ENCODE data around the gene LAMA4.
A peak's percentile ranks its signal among the peaks of the same experiment; 100 is the strongest.

The LAMA4 gene

DNA sequence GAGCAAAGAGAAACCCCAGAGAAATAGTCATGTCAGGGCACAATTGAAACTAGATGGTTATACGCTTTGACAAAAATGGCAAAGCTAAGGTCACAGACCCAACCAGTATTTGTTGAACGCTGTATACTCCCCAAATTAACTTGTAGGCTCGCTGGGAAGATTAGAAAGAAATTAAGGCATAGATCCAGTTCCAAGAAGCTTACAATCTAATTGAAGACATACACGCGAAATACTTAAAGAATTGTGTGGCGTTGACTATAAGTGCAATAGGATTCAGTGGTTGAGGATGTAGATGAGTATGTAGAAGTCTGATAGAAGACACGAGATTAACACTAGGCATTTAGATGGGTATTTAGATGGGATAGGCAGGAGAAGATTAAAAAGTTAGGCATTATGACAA lies 166.5 kb downstream of the LAMA4 start:
- Histone ChIP-seq H3K9me3 (ENCODE audit: low read depth, low read length) (no peaks in the 10 kb centered on the region), H3K9ac (ENCODE audit: insufficient read length) (peak overlapping the region; percentile 91), H3K27ac (no peak overlapping the region)

GRCh38 chr6:112087136-112087911 lies 167.0 kb downstream of the LAMA4 start, which contains the start of the genes FAM229B and TUBE1:
TSS of gene FAM229B (plus strand) at chr6:112087591. CDS start at chr6:112099284, 11,693 bp downstream.
TSS of gene TUBE1 (minus strand) at chr6:112087482. CDS start at chr6:112087434, 48 bp downstream.
- TF ChIP-seq EZH2 (IDR thresholded peaks at IDR 0.05) (no peak), FOXP2 (optimal IDR thresholded peaks at IDR 0.05; ENCODE audit: control extremely low read depth, extremely low read length, insufficient read depth) (peak; percentile 90), POLR2AphosphoS5 (IDR thresholded peaks at IDR 0.05; ENCODE audit: borderline replicate concordance, low read depth, low read length) (peak; percentile 95)
- DNase-seq (ENCODE audit: low read depth, low spot score), result peak; percentile 70
- peaks cover 23% of the 10 kb centered on the region for H3K36me3 ChIP-seq (ENCODE audit: insufficient read depth, low read length)

More for the DNA sequence above, 166.5 kb downstream of the LAMA4 start:
- DNase-seq (ENCODE audit: low read depth, low spot score), result no peak
- TF ChIP-seq FOXP2 (optimal IDR thresholded peaks at IDR 0.05; ENCODE audit: control extremely low read depth, extremely low read length, insufficient read depth), result no peak
- no peak for TF ChIP-seq POLR2AphosphoS5 (IDR thresholded peaks at IDR 0.05; ENCODE audit: borderline replicate concordance, low read depth, low read length)
- no peak for TF ChIP-seq EZH2 (IDR thresholded peaks at IDR 0.05)
- H3K36me3 ChIP-seq (ENCODE audit: insufficient read depth, low read length), result peaks cover 23% of the 10 kb centered on the region
- peak overlapping the region; percentile 98 for H3K4me3 ChIP-seq

DNA sequence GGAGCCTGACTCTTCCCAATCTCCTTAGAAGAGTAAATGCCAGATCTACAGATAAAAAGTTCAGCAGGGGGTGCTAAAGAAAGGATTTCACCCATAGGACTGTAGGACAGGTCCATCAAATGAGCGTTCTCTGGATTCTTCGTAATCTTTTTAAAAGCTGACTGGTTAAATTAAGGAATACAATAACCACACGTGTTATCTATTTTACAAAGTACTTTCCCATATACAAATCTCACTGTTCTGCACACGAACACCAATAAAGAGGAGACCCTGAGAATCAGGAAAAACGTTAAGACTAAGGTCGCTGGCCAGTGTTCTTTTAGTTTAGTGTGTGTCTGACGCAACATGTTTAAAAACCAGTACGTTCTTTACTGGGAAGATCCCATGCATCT lies 167.6 kb downstream of the LAMA4 start:
- H3K9ac ChIP-seq (ENCODE audit: insufficient read length), result peak overlapping the region; percentile 91
- peaks cover 23% of the 10 kb centered on the region for H3K36me3 ChIP-seq (ENCODE audit: insufficient read depth, low read length)
- H3K9me3 ChIP-seq (ENCODE audit: low read depth, low read length), result no peaks in the 10 kb centered on the region
- peak overlapping the region; percentile 62; the same call in 1 of the 2 replicates for H3K27ac ChIP-seq
- no peak for DNase-seq (ENCODE audit: low read depth, low spot score)
- peak overlapping the region; percentile 98 for H3K4me3 ChIP-seq
- TF ChIP-seq EZH2 (IDR thresholded peaks at IDR 0.05) (no peak), POLR2AphosphoS5 (IDR thresholded peaks at IDR 0.05; ENCODE audit: borderline replicate concordance, low read depth, low read length) (no peak), FOXP2 (optimal IDR thresholded peaks at IDR 0.05; ENCODE audit: control extremely low read depth, extremely low read length, insufficient read depth) (no peak)

More at GRCh38 chr6:112087136-112087911, 167.0 kb downstream of the LAMA4 start, which contains the start of the genes FAM229B and TUBE1:
- H3K9me3 ChIP-seq (ENCODE audit: low read depth, low read length), result no peaks in the 10 kb centered on the region
- H3K4me3 ChIP-seq, result peak within 1 kb of the TSS; percentile 98
- H3K27ac ChIP-seq, result peak within 1 kb of the TSS; percentile 62; the same call in 1 of the 2 replicates
- H3K9ac ChIP-seq (ENCODE audit: insufficient read length), result peak within 1 kb of the TSS; percentile 91

GRCh38 chr6:112085286-112086065 lies 168.9 kb downstream of the LAMA4 start:
- no peak for TF ChIP-seq EZH2 (IDR thresholded peaks at IDR 0.05)
- no peak for TF ChIP-seq POLR2AphosphoS5 (IDR thresholded peaks at IDR 0.05; ENCODE audit: borderline replicate concordance, low read depth, low read length)
- no peak for TF ChIP-seq FOXP2 (optimal IDR thresholded peaks at IDR 0.05; ENCODE audit: control extremely low read depth, extremely low read length, insufficient read depth)
- Histone ChIP-seq H3K9me3 (ENCODE audit: low read depth, low read length) (no peaks in the 10 kb centered on the region), H3K4me3 (no peak overlapping the region), H3K36me3 (ENCODE audit: insufficient read depth, low read length) (peaks cover 33% of the 10 kb centered on the region), H3K27ac (no peak overlapping the region), H3K9ac (ENCODE audit: insufficient read length) (no peak overlapping the region)
- DNase-seq (ENCODE audit: low read depth, low spot score), result no peak

- H3K36me3 ChIP-seq (ENCODE audit: insufficient read depth, low read length), result peaks cover 70% of the 10 kb centered on the region
- TF ChIP-seq EZH2 (IDR thresholded peaks at IDR 0.05) (no peak), POLR2AphosphoS5 (IDR thresholded peaks at IDR 0.05; ENCODE audit: borderline replicate concordance, low read depth, low read length) (no peak), FOXP2 (optimal IDR thresholded peaks at IDR 0.05; ENCODE audit: control extremely low read depth, extremely low read length, insufficient read depth) (no peak)
- no peak for DNase-seq (ENCODE audit: low read depth, low spot score)
- no peak overlapping the region for H3K9ac ChIP-seq (ENCODE audit: insufficient read length)
- H3K9me3 ChIP-seq (ENCODE audit: low read depth, low read length), result no peaks in the 10 kb centered on the region
- no peak overlapping the region; the same call in 1 of the 2 replicates for H3K27ac ChIP-seq
- H3K4me3 ChIP-seq, result no peak overlapping the region
These were observed 172.8 kb downstream of the LAMA4 start for GRCh38 chr6:112081569-112081968.

DNA sequence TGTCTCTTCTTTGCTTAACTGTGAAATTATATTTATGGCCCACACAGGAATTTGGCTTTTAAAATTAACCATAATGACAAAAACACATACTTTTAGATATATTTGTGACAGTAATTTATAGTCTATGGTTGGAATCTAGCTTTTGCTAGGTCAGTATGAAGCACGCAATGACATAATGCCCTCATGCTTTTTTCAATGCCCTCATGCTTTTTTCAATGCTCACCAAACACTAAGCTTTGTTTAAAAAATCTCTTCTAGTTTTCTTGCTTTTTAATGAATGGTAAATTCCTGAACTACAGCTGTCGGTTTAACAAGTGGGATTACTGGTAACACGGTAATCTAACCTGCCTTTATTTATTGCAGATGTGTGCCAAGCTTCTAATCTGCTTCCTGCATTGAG lies 187.8 kb downstream of the LAMA4 start:
- Histone ChIP-seq H3K36me3 (ENCODE audit: insufficient read depth, low read length) (peaks cover 15% of the 10 kb centered on the region), H3K4me3 (no peak overlapping the region), H3K27ac (no peak overlapping the region), H3K9ac (ENCODE audit: insufficient read length) (no peak overlapping the region), H3K9me3 (ENCODE audit: low read depth, low read length) (no peaks in the 10 kb centered on the region)
- no peak for TF ChIP-seq EZH2 (IDR thresholded peaks at IDR 0.05)
- TF ChIP-seq FOXP2 (optimal IDR thresholded peaks at IDR 0.05; ENCODE audit: control extremely low read depth, extremely low read length, insufficient read depth), result no peak
- TF ChIP-seq POLR2AphosphoS5 (IDR thresholded peaks at IDR 0.05; ENCODE audit: borderline replicate concordance, low read depth, low read length), result no peak
- DNase-seq (ENCODE audit: low read depth, low spot score), result no peak

DNA sequence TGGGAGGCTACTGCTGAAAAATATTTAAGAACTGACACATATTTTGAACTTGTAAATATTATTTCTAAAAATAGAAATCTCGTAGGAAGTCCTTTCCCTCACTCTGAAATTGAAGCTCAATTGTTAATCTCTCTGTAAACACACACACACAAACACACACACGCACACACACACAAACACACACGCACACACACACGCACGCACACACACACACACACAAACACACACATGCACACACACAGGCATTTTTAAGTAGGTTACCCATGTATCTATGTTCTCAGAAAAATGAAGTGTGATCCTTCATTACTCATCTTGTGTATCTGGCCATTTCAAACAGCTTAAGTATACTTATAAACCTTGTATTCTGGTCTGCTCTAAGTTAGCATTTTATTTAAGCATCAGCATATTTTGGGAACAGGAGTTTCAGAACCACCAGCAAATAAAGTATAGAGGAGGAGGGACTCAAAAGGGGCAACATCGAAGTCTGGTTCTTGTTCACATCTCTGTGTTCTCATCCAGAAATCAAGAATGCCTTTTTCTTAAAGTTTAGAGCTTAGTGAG lies 188.9 kb downstream of the LAMA4 start:
- H3K4me3 ChIP-seq, result no peak overlapping the region
- no peak overlapping the region for H3K9ac ChIP-seq (ENCODE audit: insufficient read length)
- no peaks in the 10 kb centered on the region for H3K9me3 ChIP-seq (ENCODE audit: low read depth, low read length)
- peaks cover 9% of the 10 kb centered on the region; the same call in 1 of the 2 replicates for H3K36me3 ChIP-seq (ENCODE audit: insufficient read depth, low read length)
- no peak overlapping the region for H3K27ac ChIP-seq
- no peak for DNase-seq (ENCODE audit: low read depth, low spot score)
- no peak for TF ChIP-seq FOXP2 (optimal IDR thresholded peaks at IDR 0.05; ENCODE audit: control extremely low read depth, extremely low read length, insufficient read depth)
- no peak for TF ChIP-seq EZH2 (IDR thresholded peaks at IDR 0.05)
- no peak for TF ChIP-seq POLR2AphosphoS5 (IDR thresholded peaks at IDR 0.05; ENCODE audit: borderline replicate concordance, low read depth, low read length)

DNA sequence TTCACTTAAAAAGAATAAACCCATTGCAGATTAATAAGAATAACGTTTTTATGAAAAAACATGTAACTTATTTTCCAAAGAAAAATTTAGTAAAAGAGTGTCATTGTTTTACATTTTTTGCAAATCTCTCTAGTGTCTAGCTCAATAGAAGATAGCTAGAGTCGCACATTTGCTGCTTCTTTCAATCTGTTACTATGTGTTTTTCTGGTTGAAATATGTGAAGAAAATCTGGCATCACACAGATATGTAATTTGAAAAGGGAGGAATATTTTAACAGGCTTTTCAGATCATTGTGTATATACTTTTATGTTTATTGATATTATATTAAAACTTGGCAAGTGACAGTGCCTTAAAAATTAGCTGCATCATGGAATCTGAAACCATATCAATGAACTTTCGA lies 191.4 kb downstream of the LAMA4 start:
- Histone ChIP-seq H3K36me3 (ENCODE audit: insufficient read depth, low read length) (no peaks in the 10 kb centered on the region), H3K9me3 (ENCODE audit: low read depth, low read length) (no peaks in the 10 kb centered on the region), H3K4me3 (no peak overlapping the region), H3K27ac (no peak overlapping the region), H3K9ac (ENCODE audit: insufficient read length) (no peak overlapping the region)
- DNase-seq (ENCODE audit: low read depth, low spot score), result no peak
- no peak for TF ChIP-seq POLR2AphosphoS5 (IDR thresholded peaks at IDR 0.05; ENCODE audit: borderline replicate concordance, low read depth, low read length)
- no peak for TF ChIP-seq EZH2 (IDR thresholded peaks at IDR 0.05)
- TF ChIP-seq FOXP2 (optimal IDR thresholded peaks at IDR 0.05; ENCODE audit: control extremely low read depth, extremely low read length, insufficient read depth), result no peak

Measured in SK-N-MC (cell line).